Measurements from ENCODE around the gene ARAP1. TPM values are rescaled to one million over a fixed set of nuclear protein-coding genes. Genes with fewer than 3 reads are reported as not detected.

The ARAP1 gene
- total RNA-seq, 1 donor from 2014 or later = 20.5 TPM

- peaks cover 17% of the 10 kb centered on the region for H3K4me1 Mint-ChIP-seq (ENCODE audit: low read depth, unreplicated experiment)
- DNase-seq = no peak
- no peaks in the 10 kb centered on the region for H3K36me3 Mint-ChIP-seq (ENCODE audit: unreplicated experiment)
- H3K4me3 Mint-ChIP-seq (ENCODE audit: unreplicated experiment) = no peak overlapping the region
- peaks cover 7% of the 10 kb centered on the region for H3K9me3 Mint-ChIP-seq (ENCODE audit: unreplicated experiment)
- TF ChIP-seq CTCF (IDR thresholded peaks at IDR 0.05; ENCODE audit: partially characterized antibody, unreplicated experiment) = no peak
- H3K27me3 Mint-ChIP-seq (ENCODE audit: unreplicated experiment) = peaks cover 5% of the 10 kb centered on the region
- H3K27ac Mint-ChIP-seq (ENCODE audit: unreplicated experiment) = no peak overlapping the region
Measured at GRCh38 chr11:72772059-72772458, 19.9 kb upstream of the ARAP1 start.

- no peak for DNase-seq
- Mint-ChIP-seq H3K9me3 (ENCODE audit: unreplicated experiment) (peaks cover 7% of the 10 kb centered on the region), H3K4me3 (ENCODE audit: unreplicated experiment) (no peak overlapping the region), H3K27me3 (ENCODE audit: unreplicated experiment) (peaks cover 5% of the 10 kb centered on the region), H3K4me1 (ENCODE audit: low read depth, unreplicated experiment) (peaks cover 17% of the 10 kb centered on the region), H3K27ac (ENCODE audit: unreplicated experiment) (no peak overlapping the region), H3K36me3 (ENCODE audit: unreplicated experiment) (no peaks in the 10 kb centered on the region)
- TF ChIP-seq CTCF (IDR thresholded peaks at IDR 0.05; ENCODE audit: partially characterized antibody, unreplicated experiment) = no peak
Measured at GRCh38 chr11:72771507-72771906, 19.3 kb upstream of the ARAP1 start.

- H3K27ac Mint-ChIP-seq (ENCODE audit: unreplicated experiment) = no peak overlapping the region
- no peak overlapping the region for H3K4me3 Mint-ChIP-seq (ENCODE audit: unreplicated experiment)
- TF ChIP-seq CTCF (IDR thresholded peaks at IDR 0.05; ENCODE audit: partially characterized antibody, unreplicated experiment) = no peak
- H3K36me3 Mint-ChIP-seq (ENCODE audit: unreplicated experiment) = no peaks in the 10 kb centered on the region
- H3K4me1 Mint-ChIP-seq (ENCODE audit: low read depth, unreplicated experiment) = peaks cover 17% of the 10 kb centered on the region
- no peak for DNase-seq
- peaks cover 7% of the 10 kb centered on the region for H3K9me3 Mint-ChIP-seq (ENCODE audit: unreplicated experiment)
- H3K27me3 Mint-ChIP-seq (ENCODE audit: unreplicated experiment) = peaks cover 5% of the 10 kb centered on the region
Measured at GRCh38 chr11:72770799-72771198, 18.6 kb upstream of the ARAP1 start.

GRCh38 chr11:72769680-72770079 lies 17.5 kb upstream of the ARAP1 start:
- Mint-ChIP-seq H3K36me3 (ENCODE audit: unreplicated experiment) (no peaks in the 10 kb centered on the region), H3K9me3 (ENCODE audit: unreplicated experiment) (peaks cover 3% of the 10 kb centered on the region), H3K27ac (ENCODE audit: unreplicated experiment) (no peak overlapping the region), H3K4me1 (ENCODE audit: low read depth, unreplicated experiment) (peaks cover 17% of the 10 kb centered on the region), H3K27me3 (ENCODE audit: unreplicated experiment) (peaks cover 5% of the 10 kb centered on the region), H3K4me3 (ENCODE audit: unreplicated experiment) (no peak overlapping the region)
- TF ChIP-seq CTCF (IDR thresholded peaks at IDR 0.05; ENCODE audit: partially characterized antibody, unreplicated experiment) = no peak
- DNase-seq = no peak

GRCh38 chr11:72768581-72768980 lies 16.4 kb upstream of the ARAP1 start:
- DNase-seq = no peak
- Mint-ChIP-seq H3K27me3 (ENCODE audit: unreplicated experiment) (peaks cover 2% of the 10 kb centered on the region), H3K36me3 (ENCODE audit: unreplicated experiment) (no peaks in the 10 kb centered on the region), H3K27ac (ENCODE audit: unreplicated experiment) (no peak overlapping the region), H3K4me1 (ENCODE audit: low read depth, unreplicated experiment) (peaks cover 16% of the 10 kb centered on the region), H3K9me3 (ENCODE audit: unreplicated experiment) (peaks cover 3% of the 10 kb centered on the region), H3K4me3 (ENCODE audit: unreplicated experiment) (no peak overlapping the region)
- TF ChIP-seq CTCF (IDR thresholded peaks at IDR 0.05; ENCODE audit: partially characterized antibody, unreplicated experiment) = no peak

Measured in glutamatergic neuron (in vitro differentiated cells).